ENCODE results near the gene UBE2L6.

Gene UBE2L6

DNA sequence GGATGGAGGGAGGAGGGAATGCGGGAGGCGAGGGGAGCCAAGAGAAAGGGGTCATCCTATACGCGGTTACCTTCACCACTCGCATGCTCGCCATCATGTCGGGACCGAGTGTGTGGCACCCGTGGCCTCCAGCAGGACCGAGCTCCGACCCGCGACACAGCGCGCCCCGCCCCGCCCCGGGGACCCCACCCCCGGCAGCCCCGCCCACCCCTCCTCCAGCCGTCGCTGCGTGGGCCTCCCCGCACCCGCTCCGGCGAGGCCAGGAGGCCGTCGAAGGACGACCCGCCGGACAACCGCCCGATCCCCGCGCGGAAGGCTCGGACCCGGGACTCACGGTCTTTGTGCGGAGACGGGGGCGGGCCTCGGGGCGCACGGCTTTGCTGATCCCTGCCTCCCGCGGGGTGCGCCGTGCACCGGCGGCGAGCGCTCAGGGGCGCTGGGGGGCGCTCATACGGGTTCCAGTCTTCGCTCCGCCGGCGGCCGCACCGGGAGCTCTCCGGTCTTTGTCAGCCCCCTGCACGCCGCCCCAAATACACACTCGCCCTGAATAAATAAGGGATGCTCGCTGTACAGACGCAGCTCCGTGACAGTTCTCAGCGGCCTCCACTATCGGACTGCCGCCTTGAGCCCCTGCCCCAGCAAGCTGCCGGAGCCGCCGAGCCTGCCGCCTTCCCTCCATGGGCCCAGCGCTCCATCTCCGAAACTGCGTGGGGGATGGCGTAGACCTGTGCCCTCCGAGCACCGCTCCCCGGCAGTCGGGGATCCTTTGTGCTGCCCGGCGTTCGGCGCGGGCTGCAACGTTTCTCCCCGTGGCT is at the start of gene UBE2L6:
TSS of gene UBE2L6 (minus strand) at position 158 of the 815 bp plus-strand sequence. CDS start at position 97, 61 bp downstream.
- Mint-ChIP-seq H3K4me1 (peaks cover 29% of the 10 kb centered on the region), H3K36me3 (ENCODE audit: low read depth) (peaks cover 5% of the 10 kb centered on the region), H3K27ac (peak within 1 kb of the TSS; percentile 91 to 97 (median 96)), H3K4me3 (peak within 1 kb of the TSS; percentile 99 to 100 (median 99)), H3K9me3 (no peaks in the 10 kb centered on the region), H3K27me3 (ENCODE audit: low read depth) (no peaks in the 10 kb centered on the region)
- TF ChIP-seq, protein P1, sequence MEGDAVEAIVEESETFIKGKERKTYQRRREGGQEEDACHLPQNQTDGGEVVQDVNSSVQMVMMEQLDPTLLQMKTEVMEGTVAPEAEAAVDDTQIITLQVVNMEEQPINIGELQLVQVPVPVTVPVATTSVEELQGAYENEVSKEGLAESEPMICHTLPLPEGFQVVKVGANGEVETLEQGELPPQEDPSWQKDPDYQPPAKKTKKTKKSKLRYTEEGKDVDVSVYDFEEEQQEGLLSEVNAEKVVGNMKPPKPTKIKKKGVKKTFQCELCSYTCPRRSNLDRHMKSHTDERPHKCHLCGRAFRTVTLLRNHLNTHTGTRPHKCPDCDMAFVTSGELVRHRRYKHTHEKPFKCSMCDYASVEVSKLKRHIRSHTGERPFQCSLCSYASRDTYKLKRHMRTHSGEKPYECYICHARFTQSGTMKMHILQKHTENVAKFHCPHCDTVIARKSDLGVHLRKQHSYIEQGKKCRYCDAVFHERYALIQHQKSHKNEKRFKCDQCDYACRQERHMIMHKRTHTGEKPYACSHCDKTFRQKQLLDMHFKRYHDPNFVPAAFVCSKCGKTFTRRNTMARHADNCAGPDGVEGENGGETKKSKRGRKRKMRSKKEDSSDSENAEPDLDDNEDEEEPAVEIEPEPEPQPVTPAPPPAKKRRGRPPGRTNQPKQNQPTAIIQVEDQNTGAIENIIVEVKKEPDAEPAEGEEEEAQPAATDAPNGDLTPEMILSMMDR (IDR thresholded peaks at IDR 0.05; ENCODE audit: unreplicated experiment in 3 of 3), result peak in 2 of 3 experiments; percentile 90

DNA sequence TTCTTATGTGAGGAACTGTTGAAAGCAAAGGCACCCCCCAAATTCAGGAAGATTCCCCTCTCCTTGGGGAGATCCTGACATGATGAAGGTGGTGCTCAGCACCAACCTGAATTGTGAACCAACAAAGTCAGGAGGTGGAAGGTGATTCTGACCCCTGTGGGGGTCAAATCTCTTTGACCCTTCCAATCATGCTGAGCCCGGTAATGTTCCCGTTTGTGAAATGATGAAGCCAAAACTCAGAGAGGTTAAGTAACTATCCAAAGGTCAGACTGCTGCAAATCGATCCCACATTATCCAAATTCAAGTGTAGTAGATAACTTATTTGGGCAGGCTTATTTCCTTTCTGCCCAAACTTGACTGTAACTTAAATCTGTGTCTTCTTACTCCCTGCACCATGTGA is 49.1 kb upstream of the UBE2L6 start:
- no peaks in the 10 kb centered on the region for H3K4me1 Mint-ChIP-seq
- H3K27ac Mint-ChIP-seq, result no peak overlapping the region
- no peaks in the 10 kb centered on the region for H3K27me3 Mint-ChIP-seq (ENCODE audit: low read depth)
- no peaks in the 10 kb centered on the region for H3K9me3 Mint-ChIP-seq
- TF ChIP-seq, protein P1 (IDR thresholded peaks at IDR 0.05; ENCODE audit: unreplicated experiment in 3 of 3), result no peak
- H3K4me3 Mint-ChIP-seq, result no peak overlapping the region
- peaks cover 50% of the 10 kb centered on the region for H3K36me3 Mint-ChIP-seq (ENCODE audit: low read depth)

DNA sequence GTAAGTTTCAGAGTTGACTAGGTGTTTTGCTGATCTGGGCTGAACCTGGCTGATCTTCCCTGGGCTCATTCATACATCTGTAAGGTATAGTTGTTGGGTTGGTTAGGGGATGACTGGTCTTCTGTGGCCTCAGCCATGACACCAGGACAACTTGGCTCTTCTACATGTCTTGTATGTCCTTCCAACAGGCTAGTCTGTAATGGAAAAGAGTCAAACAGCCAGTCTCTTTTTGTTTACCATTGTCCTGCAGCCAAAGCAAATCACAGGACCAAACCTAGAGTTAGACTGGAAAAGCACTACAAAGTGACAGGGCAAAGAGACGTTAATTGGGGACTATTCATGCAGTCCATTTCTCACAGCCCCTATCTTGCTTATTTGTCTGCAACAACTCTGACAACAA is 47.8 kb upstream of the UBE2L6 start:
- Mint-ChIP-seq H3K27ac (no peak overlapping the region), H3K9me3 (no peaks in the 10 kb centered on the region), H3K36me3 (ENCODE audit: low read depth) (peaks cover 56% of the 10 kb centered on the region), H3K4me3 (no peak overlapping the region), H3K4me1 (no peaks in the 10 kb centered on the region), H3K27me3 (ENCODE audit: low read depth) (no peaks in the 10 kb centered on the region)
- TF ChIP-seq, protein P1 (IDR thresholded peaks at IDR 0.05; ENCODE audit: unreplicated experiment in 3 of 3), result no peak

DNA sequence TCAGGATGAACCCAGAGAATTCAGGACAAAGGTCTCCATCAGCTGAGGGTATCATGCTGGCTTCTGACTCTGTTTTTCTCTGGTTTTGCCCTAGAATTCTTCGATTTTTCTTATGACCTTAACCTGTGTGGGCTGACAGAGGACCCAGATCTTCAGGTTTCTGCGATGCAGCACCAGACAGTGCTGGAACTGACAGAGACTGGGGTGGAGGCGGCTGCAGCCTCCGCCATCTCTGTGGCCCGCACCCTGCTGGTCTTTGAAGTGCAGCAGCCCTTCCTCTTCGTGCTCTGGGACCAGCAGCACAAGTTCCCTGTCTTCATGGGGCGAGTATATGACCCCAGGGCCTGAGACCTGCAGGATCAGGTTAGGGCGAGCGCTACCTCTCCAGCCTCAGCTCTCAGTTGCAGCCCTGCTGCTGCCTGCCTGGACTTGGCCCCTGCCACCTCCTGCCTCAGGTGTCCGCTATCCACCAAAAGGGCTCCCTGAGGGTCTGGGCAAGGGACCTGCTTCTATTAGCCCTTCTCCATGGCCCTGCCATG is 46.8 kb upstream of the UBE2L6 start:
- no peaks in the 10 kb centered on the region for H3K9me3 Mint-ChIP-seq
- H3K27ac Mint-ChIP-seq, result no peak overlapping the region
- peaks cover 57% of the 10 kb centered on the region for H3K36me3 Mint-ChIP-seq (ENCODE audit: low read depth)
- TF ChIP-seq, protein P1 (IDR thresholded peaks at IDR 0.05; ENCODE audit: unreplicated experiment in 3 of 3), result no peak
- no peaks in the 10 kb centered on the region for H3K27me3 Mint-ChIP-seq (ENCODE audit: low read depth)
- no peaks in the 10 kb centered on the region for H3K4me1 Mint-ChIP-seq
- no peak overlapping the region for H3K4me3 Mint-ChIP-seq

DNA sequence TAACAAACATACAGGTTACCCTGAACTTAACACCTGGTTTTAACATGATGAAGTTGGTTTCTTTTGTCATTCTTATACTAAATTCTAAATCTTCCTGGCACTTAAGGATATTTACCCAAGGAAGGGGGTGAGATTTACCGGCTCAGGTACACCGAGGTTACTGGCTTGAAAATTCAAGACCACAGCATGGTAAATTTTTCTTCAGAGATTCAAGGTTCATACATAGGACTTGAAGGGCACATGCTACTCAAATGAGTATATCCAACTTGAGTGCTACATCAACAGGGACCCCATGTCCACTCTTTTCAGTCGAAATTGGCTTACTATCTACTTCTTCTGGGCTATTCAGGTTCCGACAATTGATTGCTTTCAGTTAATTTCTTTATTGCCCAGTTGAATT is 42.7 kb upstream of the UBE2L6 start:
- TF ChIP-seq, protein P1 (IDR thresholded peaks at IDR 0.05; ENCODE audit: unreplicated experiment in 3 of 3), result no peak
- no peaks in the 10 kb centered on the region for H3K27me3 Mint-ChIP-seq (ENCODE audit: low read depth)
- H3K4me3 Mint-ChIP-seq, result no peak overlapping the region
- H3K27ac Mint-ChIP-seq, result no peak overlapping the region
- H3K4me1 Mint-ChIP-seq, result no peaks in the 10 kb centered on the region
- peaks cover 58% of the 10 kb centered on the region for H3K36me3 Mint-ChIP-seq (ENCODE audit: low read depth)
- H3K9me3 Mint-ChIP-seq, result no peaks in the 10 kb centered on the region
